IPS DF 4.7 (cell line): ENCODE data around the gene RAD51AP1.
A peak's percentile ranks its signal among the peaks of the same experiment; 100 is the strongest.

ENCODE experiments used
- DNase-seq: peaks from one replicate; pipeline ENCODE4 v3.0.0-alpha.2; 2013; ENCODE audit warnings: low spot score; ENCODE audit errors: extremely low read depth

RAD51AP1 gene

GRCh38 chr12:4589941-4590340 is 51.3 kb downstream of the RAD51AP1 start:
- no peak for DNase-seq

GRCh38 chr12:4591180-4591687 is 52.5 kb downstream of the RAD51AP1 start:
- DNase-seq, result no peak

GRCh38 chr12:4595881-4596280 is 57.2 kb downstream of the RAD51AP1 start:
- no peak for DNase-seq

GRCh38 chr12:4603421-4603820 is 64.7 kb downstream of the RAD51AP1 start:
- DNase-seq, result no peak

- no peak for DNase-seq
Observed at GRCh38 chr12:4603946-4604345, 65.3 kb downstream of the RAD51AP1 start.

- peak; percentile 66 for DNase-seq
Observed at GRCh38 chr12:4604684-4605193, 66.0 kb downstream of the RAD51AP1 start.

GRCh38 chr12:4607056-4607455 is 68.4 kb downstream of the RAD51AP1 start:
- no peak for DNase-seq

- DNase-seq, result no peak
Observed at GRCh38 chr12:4609071-4609470, 70.4 kb downstream of the RAD51AP1 start.
